ENCODE results near the gene MYRIP. TPM values are rescaled to one million over a fixed set of nuclear protein-coding genes. Genes with fewer than 3 reads are reported as not detected.
A peak's percentile ranks its signal among the peaks of the same experiment; 100 is the strongest.

MYRIP gene
- total RNA-seq, 4 donors from 2014 or later: 0.66 to 3.1 (median 2.6) TPM

DNA sequence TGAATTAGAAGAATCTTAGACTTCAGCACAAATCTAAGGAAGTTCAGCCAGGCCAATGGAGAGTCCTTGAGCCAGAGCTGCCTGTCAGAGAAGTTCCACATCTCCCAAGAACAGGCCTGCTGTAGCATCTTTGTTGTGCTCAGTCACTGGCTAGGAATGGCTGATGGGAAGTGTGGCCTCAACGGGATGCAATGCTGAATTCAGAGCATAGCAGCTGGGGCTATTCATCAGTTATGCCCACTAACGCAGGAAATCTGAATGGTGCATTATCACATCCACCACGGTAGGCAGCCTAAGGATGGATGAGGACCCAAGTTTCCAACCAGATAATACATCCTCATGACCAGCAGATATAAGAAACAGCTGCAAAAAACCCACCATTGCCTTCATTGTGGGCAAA, 496.9 kb downstream of the MYRIP start:
- peaks cover 0 to 1% (median 0%) of the 10 kb centered on the region in 3 donors for H3K36me3 ChIP-seq
- peaks cover 8 to 18% (median 9%) of the 10 kb centered on the region in 3 donors for H3K4me1 ChIP-seq
- TF ChIP-seq, protein P1, sequence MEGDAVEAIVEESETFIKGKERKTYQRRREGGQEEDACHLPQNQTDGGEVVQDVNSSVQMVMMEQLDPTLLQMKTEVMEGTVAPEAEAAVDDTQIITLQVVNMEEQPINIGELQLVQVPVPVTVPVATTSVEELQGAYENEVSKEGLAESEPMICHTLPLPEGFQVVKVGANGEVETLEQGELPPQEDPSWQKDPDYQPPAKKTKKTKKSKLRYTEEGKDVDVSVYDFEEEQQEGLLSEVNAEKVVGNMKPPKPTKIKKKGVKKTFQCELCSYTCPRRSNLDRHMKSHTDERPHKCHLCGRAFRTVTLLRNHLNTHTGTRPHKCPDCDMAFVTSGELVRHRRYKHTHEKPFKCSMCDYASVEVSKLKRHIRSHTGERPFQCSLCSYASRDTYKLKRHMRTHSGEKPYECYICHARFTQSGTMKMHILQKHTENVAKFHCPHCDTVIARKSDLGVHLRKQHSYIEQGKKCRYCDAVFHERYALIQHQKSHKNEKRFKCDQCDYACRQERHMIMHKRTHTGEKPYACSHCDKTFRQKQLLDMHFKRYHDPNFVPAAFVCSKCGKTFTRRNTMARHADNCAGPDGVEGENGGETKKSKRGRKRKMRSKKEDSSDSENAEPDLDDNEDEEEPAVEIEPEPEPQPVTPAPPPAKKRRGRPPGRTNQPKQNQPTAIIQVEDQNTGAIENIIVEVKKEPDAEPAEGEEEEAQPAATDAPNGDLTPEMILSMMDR (IDR thresholded peaks at IDR 0.05): no peak
- no peak for TF ChIP-seq POLR2A (IDR thresholded peaks at IDR 0.05)
- no peak for DNase-seq
- intact Hi-C loops (cut with DNase I): no loop called here
- no peaks in the 10 kb centered on the region for H3K9me3 ChIP-seq
- H3K4me3 ChIP-seq: no peak overlapping the region
- no peaks in the 10 kb centered on the region for H3K27me3 ChIP-seq
- 77 to 100% methylated on average over 2 to 3 of the region's 3 CpGs for WGBS, 2 donors
- H3K27ac ChIP-seq: no peak overlapping the region

DNA sequence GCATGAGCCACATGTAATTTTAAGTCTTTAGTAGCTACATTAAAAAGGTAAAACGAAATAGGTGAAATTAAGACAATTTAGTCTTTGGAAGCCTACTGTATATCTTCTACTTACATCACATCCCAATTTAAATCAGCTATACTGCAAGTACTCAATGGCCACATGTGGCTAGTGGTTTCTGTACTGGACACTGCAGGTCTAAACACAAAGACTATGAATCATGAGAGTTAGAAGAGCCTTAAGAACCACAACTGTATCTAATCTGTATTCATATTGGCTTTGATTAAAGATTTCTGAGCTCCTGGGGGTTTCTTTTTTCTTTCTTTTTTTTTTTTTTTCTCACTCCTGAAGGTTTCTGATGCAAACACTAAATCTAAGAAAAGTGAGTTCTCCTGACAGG, 497.8 kb downstream of the MYRIP start:
- intact Hi-C loops (cut with DNase I): no loop called here
- H3K4me3 ChIP-seq: no peak overlapping the region
- H3K4me1 ChIP-seq: peaks cover 8 to 26% (median 18%) of the 10 kb centered on the region in 3 donors
- DNase-seq: no peak
- 81 to 95% methylated on average over 1 of the region's 1 CpG for WGBS, 2 donors
- H3K27ac ChIP-seq: no peak overlapping the region
- no peaks in the 10 kb centered on the region for H3K9me3 ChIP-seq
- no peaks in the 10 kb centered on the region for H3K27me3 ChIP-seq
- TF ChIP-seq, protein P1 (IDR thresholded peaks at IDR 0.05): no peak
- peaks cover 0 to 10% (median 2%) of the 10 kb centered on the region in 3 donors for H3K36me3 ChIP-seq

DNA sequence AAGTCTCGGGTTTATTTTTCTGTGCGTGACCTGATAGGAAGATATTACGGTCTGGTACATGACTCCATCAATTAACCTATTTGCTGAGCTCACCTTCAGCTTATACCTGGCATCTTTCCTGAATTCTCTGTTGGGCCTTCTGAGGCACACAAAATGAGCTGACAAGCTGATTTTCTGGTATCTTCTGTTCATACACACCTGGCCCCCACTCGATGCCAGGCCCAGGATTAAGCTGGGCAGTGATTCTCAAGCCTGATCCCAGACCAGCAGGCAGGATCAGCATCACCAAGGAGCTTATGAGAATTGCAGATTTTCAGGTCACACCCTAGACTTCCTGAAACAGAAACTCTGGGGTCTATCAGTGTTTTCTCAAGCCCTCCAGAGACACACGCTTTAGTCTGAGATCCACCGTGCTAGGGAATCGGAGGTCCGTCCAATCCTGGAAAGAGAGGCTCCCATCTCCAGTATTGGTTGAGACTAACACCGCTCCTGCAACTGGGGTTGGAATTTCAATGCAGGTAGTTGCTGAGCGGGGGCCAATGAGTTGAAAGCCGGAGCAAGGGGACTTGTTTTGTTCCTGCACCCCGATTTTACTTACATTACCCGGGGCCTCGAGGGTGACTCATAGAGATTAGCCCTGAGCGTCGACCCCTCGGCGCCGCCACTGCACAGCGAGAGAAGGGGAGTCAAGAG, 499.5 kb downstream of the MYRIP start:
- Histone ChIP-seq H3K27me3 (no peaks in the 10 kb centered on the region), H3K9me3 (no peaks in the 10 kb centered on the region), H3K36me3 (peaks cover 0 to 27% (median 5%) of the 10 kb centered on the region in 3 donors), H3K4me1 (peaks cover 8 to 41% (median 21%) of the 10 kb centered on the region in 3 donors), H3K4me3 (peak overlapping the region; percentile 73 to 98 (median 88)), H3K27ac (peak overlapping the region; percentile 90 to 98 (median 94))
- no peak for DNase-seq
- TF ChIP-seq POLR2A (IDR thresholded peaks at IDR 0.05): no peak
- TF ChIP-seq, protein P1 (IDR thresholded peaks at IDR 0.05): no peak
- 22 to 42% methylated on average over 10 to 16 of the region's 20 CpGs for WGBS, 2 donors
- intact Hi-C loops (cut with DNase I): no loop called here

DNA sequence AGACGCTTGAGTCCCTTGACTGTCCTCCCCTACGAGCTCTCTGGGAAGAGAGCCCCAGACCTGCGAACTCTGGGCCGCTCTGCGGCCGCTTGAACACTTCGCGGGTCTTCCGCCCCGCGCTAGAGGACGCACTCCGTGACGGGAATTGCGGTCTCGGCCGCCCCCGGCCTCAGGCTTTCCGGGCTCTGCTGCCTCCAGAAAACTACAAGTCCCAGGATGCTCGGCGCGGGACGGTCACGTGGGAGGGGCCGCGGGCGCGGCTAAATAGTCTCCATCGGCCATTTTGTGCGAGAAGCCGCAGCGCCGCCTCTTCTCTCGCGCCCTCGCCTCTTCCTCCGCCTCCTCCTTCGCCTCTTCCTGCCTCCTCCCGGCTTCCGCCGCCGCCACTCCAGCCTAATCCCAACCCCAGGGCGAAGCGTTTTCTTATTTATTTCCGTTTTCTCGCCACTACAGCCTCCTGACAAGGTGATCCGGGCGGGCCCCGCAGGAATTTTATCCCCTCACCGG, 500.1 kb downstream of the MYRIP start, which contains the start of gene EIF1B:
Gene EIF1B, plus strand, starts transcription at position 290 of the 507 bp plus-strand sequence. CDS start 235 bp downstream, outside the sequence.
- WGBS, 2 donors: 0 to 1% methylated on average over 20 to 31 of the region's 50 CpGs

More for the DNA sequence above, 500.1 kb downstream of the MYRIP start, which contains the start of gene EIF1B:
- no peaks in the 10 kb centered on the region for H3K9me3 ChIP-seq
- H3K4me3 ChIP-seq: peak within 1 kb of the TSS; percentile 73 to 98 (median 88)
- no peaks in the 10 kb centered on the region for H3K27me3 ChIP-seq
- TF ChIP-seq POLR2A (IDR thresholded peaks at IDR 0.05): peak in 3 of 4 donors; percentile 48 to 91 (median 84)
- TF ChIP-seq, protein P1 (IDR thresholded peaks at IDR 0.05): peak; percentile 73 to 98 (median 89)
- peaks cover 0 to 33% (median 5%) of the 10 kb centered on the region in 3 donors for H3K36me3 ChIP-seq
- intact Hi-C loops (cut with DNase I): no loop called here
- peak within 1 kb of the TSS; percentile 90 to 98 (median 94) for H3K27ac ChIP-seq
- H3K4me1 ChIP-seq: peaks cover 8 to 47% (median 21%) of the 10 kb centered on the region in 3 donors
- peak; percentile 89 for DNase-seq

Small RNA genes lying within 50 kb of the gene (small RNA-seq; reads per million reads assigned to genes)
- gene RF00264 (0 reads per million in 4 donors), gene RN7SL411P (0 reads per million in 4 donors), gene RNU4-56P (0 reads per million in 4 donors)
